Keratinocyte (primary cell): ENCODE results near the gene RNPEPL1. TPM values are rescaled to one million over a fixed set of nuclear protein-coding genes. Genes with fewer than 3 reads are reported as not detected.

Source experiments
- DNase-seq: peaks from one replicate; pipeline ENCODE4 v3.0.0-alpha.2; 2011; ENCODE audit warnings: low read depth, missing footprints, low spot score
- FAIRE-seq: peaks from 2 replicates; lab custom pipeline; 2011; peaks lifted over from hg19 to GRCh38; lab: Jason Lieb, UNC
- H2AFZ ChIP-seq: 2 replicates; pipeline ENCODE4 v1.6.0; 2012; ENCODE audit warnings: low read length, control low read depth, inconsistent platforms; ENCODE audit not compliant: control insufficient read depth
- H3K27ac ChIP-seq: 2 replicates; pipeline ENCODE4 v1.5.1; 2011; ENCODE audit warnings: low read length; ENCODE audit not compliant: control insufficient read depth, insufficient read depth
- H3K27me3 ChIP-seq: 3 replicates; pipeline ENCODE4 v1.6.0; 2011; ENCODE audit warnings: low read length; ENCODE audit not compliant: control insufficient read depth, insufficient read depth; ENCODE audit errors: extremely low read depth
- H3K36me3 ChIP-seq, 2 experiments: 2 replicates in 1 of 2; 3 replicates in 1 of 2; pipeline ENCODE4 v1.5.1; 2011; ENCODE audit warnings: low read length in 2 of 2, mild to moderate bottlenecking in 1 of 2; ENCODE audit not compliant: control insufficient read depth in 2 of 2, insufficient read depth in 2 of 2; ENCODE audit errors: extremely low read depth in 1 of 2
- H3K4me1 ChIP-seq: 3 replicates; pipeline ENCODE4 v1.5.1; 2011; ENCODE audit warnings: low read length; ENCODE audit not compliant: control insufficient read depth, insufficient read depth; ENCODE audit errors: extremely low read depth
- H3K4me2 ChIP-seq: 3 replicates; pipeline ENCODE4 v1.6.0; 2011; ENCODE audit warnings: low read depth, low read length; ENCODE audit not compliant: control insufficient read depth, insufficient read depth; ENCODE audit errors: extremely low read depth
- H3K4me3 ChIP-seq, 3 experiments: fragments of 200-600 bp in 1 of 3; sonication (generic) in 1 of 3; 2 replicates in 2 of 3; 3 replicates in 1 of 3; pipeline ENCODE4 v1.5.1; 2011 to 2016; ENCODE audit warnings: low read length in 3 of 3, mild to moderate bottlenecking in 3 of 3, control low read depth in 2 of 3, inconsistent platforms in 1 of 3, low read depth in 1 of 3, mixed read lengths in 1 of 3, mixed run types in 1 of 3, moderate library complexity in 1 of 3; ENCODE audit not compliant: control insufficient read depth in 2 of 3, insufficient read depth in 2 of 3; ENCODE audit errors: extremely low read depth in 1 of 3
- H3K79me2 ChIP-seq: 2 replicates; pipeline ENCODE4 v1.6.0; 2012; ENCODE audit warnings: low read length; ENCODE audit not compliant: control insufficient read depth, insufficient read depth
- H3K9ac ChIP-seq: 3 replicates; pipeline ENCODE4 v1.6.0; 2011; ENCODE audit warnings: low read length; ENCODE audit not compliant: control insufficient read depth, insufficient read depth; ENCODE audit errors: extremely low read depth
- H3K9me1 ChIP-seq: 3 replicates; pipeline ENCODE4 v1.6.0; 2011; ENCODE audit warnings: low read length; ENCODE audit not compliant: control insufficient read depth, insufficient read depth; ENCODE audit errors: extremely low read depth
- H3K9me3 ChIP-seq: 2 replicates; pipeline ENCODE4 v1.5.1; 2012; ENCODE audit warnings: low read depth, low read length; ENCODE audit not compliant: control insufficient read depth
- H4K20me1 ChIP-seq: 3 replicates; pipeline ENCODE4 v1.6.0; 2011; ENCODE audit warnings: low read length; ENCODE audit not compliant: control insufficient read depth, insufficient read depth; ENCODE audit errors: extremely low read depth
- CTCF ChIP-seq, 3 experiments: IDR thresholded peaks in 1 of 3; conservative IDR thresholded peaks in 1 of 3; optimal IDR thresholded peaks in 1 of 3; 2 replicates in 2 of 3; 3 replicates in 1 of 3; pipeline versions ENCODE3 to v1.5.1; 2011; ENCODE audit warnings: low read length in 3 of 3, mild to moderate bottlenecking in 3 of 3, moderate library complexity in 2 of 3, control low read depth in 1 of 3, inconsistent platforms in 1 of 3; ENCODE audit not compliant: insufficient read depth in 2 of 3; ENCODE audit errors: extremely low read depth in 1 of 3
- EZH2 ChIP-seq: IDR thresholded peaks from one replicate; pipeline ENCODE4 v1.6.1; 2012; ENCODE audit warnings: inconsistent platforms, mild to moderate bottlenecking, low read length, moderate library complexity
- dilution Hi-C: fragments of 300-500 bp; cut with MboI; formaldehyde crosslinking; loops from one replicate; pipeline ENCODE4 v1.7.0; 2020; ENCODE audit warnings: low sequenced_read_pairs; ENCODE audit not compliant: extremely low pct_ligation_motif_present
- polyA plus RNA-seq, 5 experiments: library from polyadenylated mRNA; depleted of rRNA in 3 of 5; stranded (reverse) in 3 of 5; stranded (forward) in 1 of 5; unstranded in 1 of 5; fragments of >200 nt; gene quantifications; 1 replicate in 1 of 5; 2 replicates in 3 of 5; 3 replicates in 1 of 5; pipeline versions ENCODE4 v1.2.1 to v1.2.3, GENCODE V29; 2011 to 2012; ENCODE audit warnings: missing spikeins in 2 of 5, low read depth in 1 of 5, low replicate concordance in 1 of 5

RNPEPL1 gene
- polyA plus RNA-seq, 1 donor (not counting 4 experiments of a cell fraction or from before 2014, with no cell fraction given), result 3.7 TPM

- Histone ChIP-seq H3K27me3 (no peaks in the 10 kb centered on the region), H3K27ac (peak within 1 kb of the TSS; percentile 98), H2AFZ (peak within 1 kb of the TSS; percentile 68), H3K4me3 (peak within 1 kb of the TSS; percentile 69 to 88 (median 86)), H3K9me1 (peaks cover 2% of the 10 kb centered on the region), H3K36me3 (no peaks in the 10 kb centered on the region), H3K9ac (peak within 1 kb of the TSS; percentile 86), H4K20me1 (no peaks in the 10 kb centered on the region), H3K79me2 (no peaks in the 10 kb centered on the region), H3K4me1 (peaks cover 32% of the 10 kb centered on the region), H3K9me3 (no peaks in the 10 kb centered on the region), H3K4me2 (peak within 1 kb of the TSS; percentile 97)
- DNase-seq, result no peak
- no peak for TF ChIP-seq EZH2
- no peak for FAIRE-seq
- dilution Hi-C loops, result no loop called here
Measured at GRCh38 chr2:240560084-240560479, 8.2 kb upstream of the RNPEPL1 start, which contains the start of gene DUSP28. Gene DUSP28, plus strand, starts transcription at chr2:240560357. Its CDS starts 328 bp downstream, at chr2:240560685.

GRCh38 chr2:240560480-240561324, 7.6 kb upstream of the RNPEPL1 start:
- Histone ChIP-seq H3K36me3 (no peaks in the 10 kb centered on the region), H3K79me2 (no peaks in the 10 kb centered on the region), H3K9me3 (no peaks in the 10 kb centered on the region), H2AFZ (peak overlapping the region; percentile 45), H4K20me1 (no peaks in the 10 kb centered on the region), H3K27ac (peak overlapping the region; percentile 98), H3K9me1 (peaks cover 2% of the 10 kb centered on the region), H3K9ac (peak overlapping the region; percentile 86), H3K27me3 (no peaks in the 10 kb centered on the region), H3K4me1 (peaks cover 38% of the 10 kb centered on the region), H3K4me3 (peak overlapping the region; percentile 69 to 88 (median 86)), H3K4me2 (peak overlapping the region; percentile 97)
- no peak for FAIRE-seq
- dilution Hi-C loops, result no loop called here
- peak in 1 of 3 experiments; percentile 21 for TF ChIP-seq CTCF (optimal IDR thresholded peaks at IDR 0.05 in 1 of 3, IDR thresholded peaks at IDR 0.05 in 1 of 3, conservative IDR thresholded peaks at IDR 0.05 in 1 of 3; ENCODE audit: extremely low read depth in 1 of 3, insufficient read depth in 2 of 3, low read length in 3 of 3)
- no peak for TF ChIP-seq EZH2
- DNase-seq, result peak; percentile 86
